IMR-90 (cell line): ENCODE results near the gene TNS2. TPM values are rescaled to one million over a fixed set of nuclear protein-coding genes. Genes with fewer than 3 reads are reported as not detected.

Source experiments
- ATAC-seq: fragments of 200-7000 bp; cut with Tn5 transposase; 2 replicates; pipeline ENCODE4 v1.9.1; 2020; ENCODE audit warnings: low read depth, mild to moderate bottlenecking, moderate library complexity
- BruUV-seq: library from RNA; stranded (reverse); fragments of 400-500 nt; replicated peaks from 2 replicates; lab custom pipeline; 2021; lab: Mats Ljungman, UMichigan
- CTCF ChIA-PET: fragments of 300-600 bp; formaldehyde crosslinking; extraction: SDS; loops from one replicate; lab custom pipeline; 2021; ENCODE audit warnings: antibody characterized with exemption; lab: Yijun Ruan, JAX
- POLR2A ChIA-PET: fragments of 300-600 bp; sonication (Branson Sonifier 250); formaldehyde crosslinking; loops from one replicate; lab custom pipeline; 2022; ENCODE audit warnings: antibody characterized with exemption; ENCODE audit not compliant: unreplicated experiment; lab: Charles Lee
- DNase-seq: peaks from one replicate; pipeline ENCODE4 v3.0.0; 2013
- H2AFZ ChIP-seq: replicated peaks from 2 replicates; pipeline ENCODE3; 2013; ENCODE audit warnings: low read length, mild to moderate bottlenecking; ENCODE audit not compliant: poor library complexity
- H2AK5ac ChIP-seq: 2 replicates; pipeline ENCODE4 v1.6.1; 2013; ENCODE audit warnings: low read depth, low read length, inconsistent platforms
- H2AK9ac ChIP-seq: replicated peaks from 2 replicates; pipeline ENCODE3; 2013; ENCODE audit warnings: mild to moderate bottlenecking, low read depth, low read length, moderate library complexity; ENCODE audit not compliant: poor library complexity
- H2BK120ac ChIP-seq: 2 replicates; pipeline ENCODE4 v1.6.1; 2013; ENCODE audit warnings: low read depth, low read length, inconsistent platforms
- H2BK15ac ChIP-seq: 3 replicates; pipeline ENCODE4 v1.6.1; 2013; ENCODE audit warnings: low read depth, low read length, inconsistent platforms
- H2BK20ac ChIP-seq: 2 replicates; pipeline ENCODE4 v1.6.1; 2013; ENCODE audit warnings: low read depth, mild to moderate bottlenecking, inconsistent platforms, low read length, moderate library complexity
- H2BK5ac ChIP-seq: 2 replicates; pipeline ENCODE4 v1.6.1; 2013; ENCODE audit warnings: mild to moderate bottlenecking, low read depth, low read length, inconsistent platforms; ENCODE audit not compliant: poor library complexity, severe bottlenecking
- H3K14ac ChIP-seq: replicated peaks from 2 replicates; pipeline ENCODE4 v1.6.1; 2013; ENCODE audit warnings: low read depth, low read length, inconsistent platforms
- H3K18ac ChIP-seq: 2 replicates; pipeline ENCODE4 v1.6.1; 2013; ENCODE audit warnings: low read depth, low read length, control low read depth
- H3K23ac ChIP-seq: 2 replicates; pipeline ENCODE4 v1.6.1; 2013; ENCODE audit warnings: low read depth, low read length, inconsistent platforms
- H3K27ac ChIP-seq: 2 replicates; pipeline ENCODE4 v1.5.1; 2013; ENCODE audit warnings: mild to moderate bottlenecking, control low read depth, low read length; ENCODE audit not compliant: insufficient read depth
- H3K27me3 ChIP-seq: 2 replicates; pipeline ENCODE4 v1.6.1; 2013; ENCODE audit warnings: low read length; ENCODE audit not compliant: control insufficient read depth, insufficient read depth
- H3K36me3 ChIP-seq: 2 replicates; pipeline ENCODE4 v1.6.1; 2013; ENCODE audit warnings: low read length, mixed read lengths; ENCODE audit not compliant: control insufficient read depth, insufficient read depth
- H3K4ac ChIP-seq: 2 replicates; pipeline ENCODE4 v1.6.1; 2013; ENCODE audit warnings: low read depth, low read length, inconsistent platforms
- H3K4me1 ChIP-seq: 2 replicates; pipeline ENCODE4 v1.6.1; 2013; ENCODE audit warnings: low read length, mixed read lengths; ENCODE audit not compliant: control insufficient read depth, insufficient read depth
- H3K4me2 ChIP-seq: 2 replicates; pipeline ENCODE4 v1.6.1; 2013; ENCODE audit warnings: low read depth, mild to moderate bottlenecking, control low read depth, low read length, moderate library complexity
- H3K4me3 ChIP-seq: 2 replicates; pipeline ENCODE4 v1.5.1; 2013; ENCODE audit warnings: low read depth, mild to moderate bottlenecking, control low read depth, low read length, moderate library complexity; ENCODE audit not compliant: insufficient read depth
- H3K56ac ChIP-seq: 2 replicates; pipeline ENCODE4 v1.6.1; 2013; ENCODE audit warnings: low read length, inconsistent platforms; ENCODE audit not compliant: insufficient read depth; ENCODE audit errors: extremely low read depth
- H3K79me1 ChIP-seq, 2 experiments: 2 replicates each; pipeline ENCODE4 v1.6.1; 2013; ENCODE audit warnings: low read length in 2 of 2, inconsistent platforms in 1 of 2, low read depth in 1 of 2
- H3K9ac ChIP-seq: 2 replicates; pipeline ENCODE4 v1.6.1; 2013; ENCODE audit warnings: low read depth, low read length, control low read depth
- H3K9me1 ChIP-seq: 2 replicates; pipeline ENCODE4 v1.6.1; 2013; ENCODE audit warnings: low read length, inconsistent platforms; ENCODE audit not compliant: insufficient read depth
- H3K9me3 ChIP-seq: 2 replicates; pipeline ENCODE4 v1.6.1; 2013; ENCODE audit warnings: low read length; ENCODE audit not compliant: control insufficient read depth, insufficient read depth
- H4K20me1 ChIP-seq: 2 replicates; pipeline ENCODE4 v1.6.1; 2013; ENCODE audit warnings: low read length, inconsistent platforms; ENCODE audit not compliant: insufficient read depth
- H4K5ac ChIP-seq: 2 replicates; pipeline ENCODE4 v1.6.1; 2013; ENCODE audit warnings: mild to moderate bottlenecking, low read depth, low read length, control low read depth
- H4K8ac ChIP-seq, 2 experiments: 2 replicates each; pipeline ENCODE4 v1.6.1; 2013; ENCODE audit warnings: low read depth in 2 of 2, low read length in 2 of 2, control low read depth in 1 of 2, inconsistent platforms in 1 of 2
- H4K91ac ChIP-seq: 2 replicates; pipeline ENCODE4 v1.6.1; 2013; ENCODE audit warnings: low read depth, low read length, inconsistent platforms; ENCODE audit not compliant: insufficient read depth
- BHLHE40 ChIP-seq: fragments of 150-350 bp; IDR thresholded peaks from 2 replicates; pipeline ENCODE4 v1.6.1; 2016; ENCODE audit warnings: mild to moderate bottlenecking, low read depth, low read length
- CEBPB ChIP-seq: IDR thresholded peaks from 2 replicates; pipeline ENCODE4 v1.6.1; 2012; ENCODE audit warnings: low read depth, low read length, improper control_type of control experiment
- CHD1 ChIP-seq: IDR thresholded peaks from 2 replicates; pipeline ENCODE4 v1.6.1; 2012; ENCODE audit warnings: low read depth, low read length, improper control_type of control experiment
- CTCF ChIP-seq: conservative IDR thresholded peaks from 2 replicates; pipeline ENCODE4 v1.5.1; 2012; ENCODE audit warnings: mild to moderate bottlenecking, low read depth, low read length, improper control_type of control experiment
- ELK1 ChIP-seq: fragments of 150-350 bp; IDR thresholded peaks from 2 replicates; pipeline ENCODE4 v1.6.1; 2016; ENCODE audit warnings: low read depth, mild to moderate bottlenecking, low read length, moderate library complexity, borderline replicate concordance
- FOS ChIP-seq: fragments of 150-350 bp; IDR thresholded peaks from 2 replicates; pipeline ENCODE4 v1.6.1; 2016; ENCODE audit warnings: low read depth, low read length
- MAFK ChIP-seq: IDR thresholded peaks from 2 replicates; pipeline ENCODE4 v1.6.1; 2012; ENCODE audit warnings: low read depth, low read length, improper control_type of control experiment
- MAZ ChIP-seq: IDR thresholded peaks from 2 replicates; pipeline ENCODE4 v1.6.1; 2012; ENCODE audit warnings: low read depth, mild to moderate bottlenecking, low read length, improper control_type of control experiment, moderate library complexity, borderline replicate concordance
- MXI1 ChIP-seq: IDR thresholded peaks from 2 replicates; pipeline ENCODE4 v1.6.1; 2012; ENCODE audit warnings: low read depth, mild to moderate bottlenecking, low read length, moderate library complexity, borderline replicate concordance
- NFE2L2 ChIP-seq: fragments of 150-350 bp; IDR thresholded peaks from 2 replicates; pipeline ENCODE4 v1.6.1; 2016; ENCODE audit warnings: low read depth, mild to moderate bottlenecking, low read length
- POLR2A ChIP-seq: IDR thresholded peaks from 2 replicates; pipeline ENCODE4 v1.6.1; 2012; ENCODE audit warnings: mild to moderate bottlenecking, low read depth, low read length
- RAD21 ChIP-seq: IDR thresholded peaks from 2 replicates; pipeline ENCODE4 v1.6.1; 2012; ENCODE audit warnings: low read length, improper control_type of control experiment
- RCOR1 ChIP-seq: IDR thresholded peaks from 2 replicates; pipeline ENCODE4 v1.6.1; 2012; ENCODE audit warnings: mild to moderate bottlenecking, low read length, improper control_type of control experiment; ENCODE audit not compliant: insufficient replicate concordance
- RFX5 ChIP-seq: IDR thresholded peaks from 2 replicates; pipeline ENCODE4 v1.8.0; 2012; ENCODE audit warnings: low read depth, mild to moderate bottlenecking, low read length, moderate library complexity
- SMC3 ChIP-seq: fragments of 150-350 bp; IDR thresholded peaks from 2 replicates; pipeline ENCODE4 v1.6.1; 2016; ENCODE audit warnings: low read depth, mild to moderate bottlenecking, antibody characterized with exemption, low read length, moderate library complexity
- WGBS, 2 experiments: methylation state at CpG; one replicate each; pipeline versions ENCODE4 v1.1.5 to v1.1.7; 2013; ENCODE audit warnings: missing lambda C conversion rate in 2 of 2; ENCODE audit not compliant: insufficient read length in 1 of 2; ENCODE audit errors: extremely low coverage in 2 of 2; 5-methylcytosine and 5-hydroxymethylcytosine counted together
- dilution Hi-C: fragments of 300-500 bp; cut with HindIII; formaldehyde crosslinking; loops from one replicate; pipeline ENCODE4 v1.14.3; 2018; ENCODE audit warnings: low sequenced_read_pairs; ENCODE audit not compliant: unreplicated experiment
- in situ Hi-C: fragments of 300-500 bp; cut with MboI; formaldehyde crosslinking; loops from 3 replicates; pipeline ENCODE4 v1.14.3; 2019; ENCODE audit warnings: low sequenced_read_pairs, inconsistent platforms, mixed read lengths
- intact Hi-C: fragments of 100-400 bp; cut with micrococcal nuclease; formaldehyde crosslinking; loops from 2 replicates; pipeline ENCODE4 v1.10.0; 2022
- polyA plus RNA-seq, 3 experiments: library from polyadenylated mRNA; depleted of rRNA; stranded (reverse); fragments of >200 nt; gene quantifications; 2 replicates each; pipeline ENCODE4 v1.2.3, GENCODE V29; 2012; ENCODE audit warnings: low replicate concordance in 1 of 3
- total RNA-seq: library from RNA; depleted of rRNA; stranded (reverse); fragments of >200 nt; gene quantifications from 2 replicates; pipeline ENCODE4 v1.2.3, GENCODE V29; 2012

The TNS2 gene
- total and polyA plus RNA-seq, 2 of the 4 experiments (the other 2 are of a cell fraction): 10.4 to 67.2 TPM

- peak overlapping the region; percentile 84 to 96 for H4K8ac ChIP-seq
- H3K79me1 ChIP-seq: peaks cover 0 to 38% of the 10 kb centered on the region in 2 experiments; a peak in 3 of 4 replicates
- no TSS peak for BruUV-seq
- peak overlapping the region; percentile 95 for H2BK120ac ChIP-seq
- no peaks in the 10 kb centered on the region for H3K27me3 ChIP-seq
- peak; percentile 56 for ATAC-seq
- peak; percentile 82 for DNase-seq
- POLR2A ChIA-PET: interaction anchor here (0.5 to 0.9 kb wide), 3 partner anchors 19 to 33 kb away, joined by 3 read pairs; partner anchors contain the start of gene SPRYD3
- peak overlapping the region; percentile 81 for H3K9ac ChIP-seq
- peak overlapping the region; percentile 94 for H3K27ac ChIP-seq
- H2AK9ac ChIP-seq: peak overlapping the region; percentile 100
- H2BK15ac ChIP-seq: peak overlapping the region; percentile 98; the same call in 2 of the 3 replicates
- H2AFZ ChIP-seq: peak overlapping the region; percentile 89
- peaks cover 7% of the 10 kb centered on the region; the same call in 1 of the 2 replicates for H3K36me3 ChIP-seq
- H2BK5ac ChIP-seq: peak overlapping the region; percentile 96
- peak overlapping the region; percentile 79 for H3K4me2 ChIP-seq
- peak overlapping the region; percentile 100 for H2AK5ac ChIP-seq
- intact Hi-C loops: loop anchor here (2.0 kb wide), 1 partner anchor 82 kb away; the partner anchor contains the start of genes CSAD and ZNF740
- CTCF ChIA-PET: interaction anchor here (0.8 to 3.9 kb wide), 10 partner anchors 10 to 61 kb away, joined by 3 to 39 read pairs (median 4); partner anchors contain the start of gene SPRYD3
- H4K91ac ChIP-seq: peak overlapping the region; percentile 96
- peak overlapping the region; percentile 79 for H4K5ac ChIP-seq
- dilution Hi-C loops: no loop called here
- H3K23ac ChIP-seq: peak overlapping the region; percentile 96
- in situ Hi-C loops: no loop called here
- H2BK20ac ChIP-seq: peak overlapping the region; percentile 94
- H3K9me1 ChIP-seq: peaks cover 28% of the 10 kb centered on the region
- peak overlapping the region; percentile 98 for H3K14ac ChIP-seq
- peak overlapping the region; percentile 60 for H3K4me3 ChIP-seq
- WGBS, 2 experiments: 0% methylated on average over 4 of the region's 13 CpGs; no CpG with 5 or more reads in 1 of the 2 experiments
- no peaks in the 10 kb centered on the region for H3K9me3 ChIP-seq
- no peaks in the 10 kb centered on the region for H4K20me1 ChIP-seq
- H3K56ac ChIP-seq: peak overlapping the region; percentile 98
- H3K4me1 ChIP-seq: peaks cover 32% of the 10 kb centered on the region
- peak overlapping the region; percentile 100 for H3K4ac ChIP-seq
- H3K18ac ChIP-seq: peak overlapping the region; percentile 89
- no peak for TF ChIP-seq BHLHE40
- no peak; the same call in 1 of the 2 replicates for TF ChIP-seq MAFK
- TF ChIP-seq FOS: peak; percentile 74
- TF ChIP-seq SMC3: no peak
- no peak for TF ChIP-seq CEBPB
- TF ChIP-seq RFX5: no peak
- no peak for TF ChIP-seq RCOR1
- no peak for TF ChIP-seq CTCF
- no peak for TF ChIP-seq ELK1
- TF ChIP-seq MAZ: peak; percentile 76
- no peak for TF ChIP-seq POLR2A
- no peak for TF ChIP-seq CHD1
- TF ChIP-seq NFE2L2: peak; percentile 51; the same call in 1 of the 2 replicates
- TF ChIP-seq MXI1: no peak
- TF ChIP-seq RAD21: no peak
These were observed 48.6 kb downstream of the TNS2 start for GRCh38 chr12:53098354-53098981.
